HFFc6 (cell line): ENCODE measurements around the gene MYOM3. TPM values are rescaled to one million over a fixed set of nuclear protein-coding genes. Genes with fewer than 3 reads are reported as not detected.

Experiments
- DNase-seq: peaks from one replicate; pipeline ENCODE4 v3.0.0-alpha.2; 2018
- H3K27ac Mint-ChIP-seq: 2 replicates; pipeline ENCODE4 v1.8.0; 2020; ENCODE audit warnings: mild to moderate bottlenecking, mixed read lengths
- H3K27me3 Mint-ChIP-seq: 2 replicates; pipeline ENCODE4 v1.8.0; 2021; ENCODE audit warnings: mild to moderate bottlenecking, moderate library complexity, mixed read lengths; ENCODE audit not compliant: insufficient read depth
- H3K36me3 Mint-ChIP-seq: 2 replicates; pipeline ENCODE4 v1.8.0; 2021; ENCODE audit warnings: low read depth, mixed read lengths
- H3K4me1 Mint-ChIP-seq: 2 replicates; pipeline ENCODE4 v1.8.0; 2020; ENCODE audit warnings: low read depth, mixed read lengths
- H3K4me3 Mint-ChIP-seq: 2 replicates; pipeline ENCODE4 v1.8.0; 2020; ENCODE audit warnings: mild to moderate bottlenecking, moderate library complexity, mixed read lengths
- H3K9me3 Mint-ChIP-seq: 2 replicates; pipeline ENCODE4 v1.8.0; 2020; ENCODE audit warnings: mild to moderate bottlenecking, mixed read lengths
- CTCF ChIP-seq: fragments of 200-600 bp; sonication (generic); IDR thresholded peaks from 2 replicates; pipeline ENCODE4 v1.5.0; 2021; ENCODE audit warnings: antibody characterized with exemption, mild to moderate bottlenecking
- total RNA-seq, 6 experiments: library from RNA; stranded (reverse); fragmentation: NEBNext Ultra II Directional; extraction: Animal tissue kit (Norgen Biotek cat#: 25700); gene quantifications; 2 replicates in 1 of 6; 3 replicates in 5 of 6; pipeline ENCODE4 v1.2.3, GENCODE V29; 2021

MYOM3 gene
- total RNA-seq, 6 experiments from 2014 or later = 0.03 to 0.05 (median 0.05) TPM; not detected in 3

GRCh38 chr1:24102961-24103360, 9.0 kb downstream of the MYOM3 start:
- Mint-ChIP-seq H3K9me3 (no peaks in the 10 kb centered on the region), H3K27ac (no peak overlapping the region), H3K27me3 (peaks cover 5% of the 10 kb centered on the region; the same call in 1 of the 2 replicates), H3K4me1 (peaks cover 6% of the 10 kb centered on the region; the same call in 1 of the 2 replicates), H3K36me3 (no peaks in the 10 kb centered on the region), H3K4me3 (no peak overlapping the region)
- no peak for TF ChIP-seq CTCF
- no peak for DNase-seq

GRCh38 chr1:24101796-24102586, 9.9 kb downstream of the MYOM3 start:
- Mint-ChIP-seq H3K36me3 (no peaks in the 10 kb centered on the region), H3K27ac (no peak overlapping the region), H3K27me3 (peaks cover 6% of the 10 kb centered on the region; the same call in 1 of the 2 replicates), H3K9me3 (no peaks in the 10 kb centered on the region), H3K4me1 (no peaks in the 10 kb centered on the region), H3K4me3 (no peak overlapping the region)
- no peak for DNase-seq
- no peak for TF ChIP-seq CTCF

- Mint-ChIP-seq H3K4me1 (no peaks in the 10 kb centered on the region), H3K27ac (no peak overlapping the region), H3K27me3 (peaks cover 8% of the 10 kb centered on the region), H3K9me3 (no peaks in the 10 kb centered on the region), H3K4me3 (no peak overlapping the region), H3K36me3 (no peaks in the 10 kb centered on the region)
- TF ChIP-seq CTCF = no peak
- no peak for DNase-seq
Measured at GRCh38 chr1:24100945-24101737, 10.8 kb downstream of the MYOM3 start.

- H3K9me3 Mint-ChIP-seq = no peaks in the 10 kb centered on the region
- H3K4me3 Mint-ChIP-seq = no peak overlapping the region
- H3K27me3 Mint-ChIP-seq = peaks cover 14% of the 10 kb centered on the region
- H3K27ac Mint-ChIP-seq = no peak overlapping the region
- H3K4me1 Mint-ChIP-seq = no peaks in the 10 kb centered on the region
- TF ChIP-seq CTCF = no peak
- no peak for DNase-seq
- H3K36me3 Mint-ChIP-seq = no peaks in the 10 kb centered on the region
Measured at GRCh38 chr1:24098943-24099638, 12.8 kb downstream of the MYOM3 start.

GRCh38 chr1:24098102-24098501, 13.8 kb downstream of the MYOM3 start:
- H3K4me3 Mint-ChIP-seq = no peak overlapping the region
- no peak for TF ChIP-seq CTCF
- no peak overlapping the region for H3K27ac Mint-ChIP-seq
- H3K27me3 Mint-ChIP-seq = peaks cover 17% of the 10 kb centered on the region
- no peaks in the 10 kb centered on the region for H3K36me3 Mint-ChIP-seq
- no peaks in the 10 kb centered on the region for H3K9me3 Mint-ChIP-seq
- H3K4me1 Mint-ChIP-seq = no peaks in the 10 kb centered on the region
- DNase-seq = no peak
